ENCODE data around the gene GATAD2B.

GATAD2B gene

GRCh38 chr1:153798468-153798780 is 124.3 kb downstream of the GATAD2B start:
- Histone ChIP-seq H2AFZ (ENCODE audit: low read length) (no peak overlapping the region), H3K4me3 (ENCODE audit: low read depth, low read length, poor library complexity, severe bottlenecking) (no peak overlapping the region), H3K9ac (ENCODE audit: low read length) (no peak overlapping the region), H3K4me1 (ENCODE audit: insufficient read depth, low read length, severe bottlenecking) (peaks cover 11% of the 10 kb centered on the region), H3K36me3 (ENCODE audit: insufficient read depth, low read length) (no peaks in the 10 kb centered on the region), H3K79me2 (ENCODE audit: insufficient read depth, low read length) (no peaks in the 10 kb centered on the region), H3K4me2 (ENCODE audit: low read length) (no peak overlapping the region), H3K9me3 (ENCODE audit: low read length) (no peaks in the 10 kb centered on the region), H3K27ac (ENCODE audit: low read depth, low read length, poor library complexity, severe bottlenecking) (peak overlapping the region; percentile 48), H4K20me1 (ENCODE audit: insufficient read depth, low read length) (no peaks in the 10 kb centered on the region), H3K27me3 (ENCODE audit: insufficient read depth, low read length) (no peaks in the 10 kb centered on the region), H3K9me2 (ENCODE audit: low read depth, low read length) (no peaks in the 10 kb centered on the region), H3F3A (ENCODE audit: insufficient read depth, low read length) (peaks cover 5% of the 10 kb centered on the region; the same call in 1 of the 2 replicates)
- TF ChIP-seq EZH2 (IDR thresholded peaks at IDR 0.05; ENCODE audit: borderline replicate concordance, low read length) (no peak), CTCF (IDR thresholded peaks at IDR 0.05; ENCODE audit: low read length) (no peak)

GRCh38 chr1:153796786-153797659 is 125.7 kb downstream of the GATAD2B start:
- H2AFZ ChIP-seq (ENCODE audit: low read length): no peak overlapping the region
- H3K36me3 ChIP-seq (ENCODE audit: insufficient read depth, low read length): no peaks in the 10 kb centered on the region
- H3K9me2 ChIP-seq (ENCODE audit: low read depth, low read length): no peaks in the 10 kb centered on the region
- no peaks in the 10 kb centered on the region for H3K79me2 ChIP-seq (ENCODE audit: insufficient read depth, low read length)
- H3K4me2 ChIP-seq (ENCODE audit: low read length): no peak overlapping the region; the same call in 1 of the 2 replicates
- no peaks in the 10 kb centered on the region for H3K27me3 ChIP-seq (ENCODE audit: insufficient read depth, low read length)
- peaks cover 5% of the 10 kb centered on the region; the same call in 1 of the 2 replicates for H3F3A ChIP-seq (ENCODE audit: insufficient read depth, low read length)
- TF ChIP-seq CTCF (IDR thresholded peaks at IDR 0.05; ENCODE audit: low read length) (peak; percentile 80), EZH2 (IDR thresholded peaks at IDR 0.05; ENCODE audit: borderline replicate concordance, low read length) (no peak)
- no peaks in the 10 kb centered on the region for H3K9me3 ChIP-seq (ENCODE audit: low read length)
- H3K27ac ChIP-seq (ENCODE audit: low read depth, low read length, poor library complexity, severe bottlenecking): peak overlapping the region; percentile 31
- H3K9ac ChIP-seq (ENCODE audit: low read length): no peak overlapping the region
- peaks cover 11% of the 10 kb centered on the region for H3K4me1 ChIP-seq (ENCODE audit: insufficient read depth, low read length, severe bottlenecking)
- peak overlapping the region; percentile 29 for H3K4me3 ChIP-seq (ENCODE audit: low read depth, low read length, poor library complexity, severe bottlenecking)
- no peaks in the 10 kb centered on the region for H4K20me1 ChIP-seq (ENCODE audit: insufficient read depth, low read length)

GRCh38 chr1:153795934-153796785 is 126.6 kb downstream of the GATAD2B start:
- no peak overlapping the region for H3K27ac ChIP-seq (ENCODE audit: low read depth, low read length, poor library complexity, severe bottlenecking)
- no peaks in the 10 kb centered on the region for H3K9me2 ChIP-seq (ENCODE audit: low read depth, low read length)
- H3K27me3 ChIP-seq (ENCODE audit: insufficient read depth, low read length): no peaks in the 10 kb centered on the region
- no peak overlapping the region for H3K9ac ChIP-seq (ENCODE audit: low read length)
- TF ChIP-seq CTCF (IDR thresholded peaks at IDR 0.05; ENCODE audit: low read length): no peak
- no peak for TF ChIP-seq EZH2 (IDR thresholded peaks at IDR 0.05; ENCODE audit: borderline replicate concordance, low read length)
- peaks cover 5% of the 10 kb centered on the region; the same call in 1 of the 2 replicates for H3F3A ChIP-seq (ENCODE audit: insufficient read depth, low read length)
- H3K4me3 ChIP-seq (ENCODE audit: low read depth, low read length, poor library complexity, severe bottlenecking): no peak overlapping the region
- H2AFZ ChIP-seq (ENCODE audit: low read length): no peak overlapping the region
- H3K4me2 ChIP-seq (ENCODE audit: low read length): no peak overlapping the region
- H3K4me1 ChIP-seq (ENCODE audit: insufficient read depth, low read length, severe bottlenecking): peaks cover 20% of the 10 kb centered on the region
- no peaks in the 10 kb centered on the region for H3K79me2 ChIP-seq (ENCODE audit: insufficient read depth, low read length)
- no peaks in the 10 kb centered on the region for H4K20me1 ChIP-seq (ENCODE audit: insufficient read depth, low read length)
- no peaks in the 10 kb centered on the region for H3K9me3 ChIP-seq (ENCODE audit: low read length)
- H3K36me3 ChIP-seq (ENCODE audit: insufficient read depth, low read length): no peaks in the 10 kb centered on the region

Data from OCI-LY1 (cell line).